Measurements from ENCODE around the gene NNMT.

The NNMT gene

GRCh38 chr11:114284914-114285313 lies 11.3 kb upstream of the NNMT start:
- DNase-seq (ENCODE audit: low read depth), result no peak

- peak; percentile 56 for DNase-seq (ENCODE audit: low read depth)
Observed at GRCh38 chr11:114285599-114285998, 10.6 kb upstream of the NNMT start.

- DNase-seq (ENCODE audit: low read depth), result no peak
Observed at GRCh38 chr11:114286229-114286628, 10.0 kb upstream of the NNMT start.

GRCh38 chr11:114287154-114287553 lies 9.0 kb upstream of the NNMT start:
- no peak for DNase-seq (ENCODE audit: low read depth)

GRCh38 chr11:114288136-114288535 lies 8.1 kb upstream of the NNMT start:
- DNase-seq (ENCODE audit: low read depth), result no peak

- peak; percentile 64 for DNase-seq (ENCODE audit: low read depth)
Observed at GRCh38 chr11:114289779-114290178, 6.4 kb upstream of the NNMT start.

GRCh38 chr11:114290503-114291235 lies 5.5 kb upstream of the NNMT start:
- peak; percentile 82 for DNase-seq (ENCODE audit: low read depth)

GRCh38 chr11:114291381-114291780 lies 4.8 kb upstream of the NNMT start:
- DNase-seq (ENCODE audit: low read depth), result peak; percentile 98

- peak; percentile 90 for DNase-seq (ENCODE audit: low read depth)
Observed at GRCh38 chr11:114291842-114292680, 4.1 kb upstream of the NNMT start.

- no peak for DNase-seq (ENCODE audit: low read depth)
Observed at GRCh38 chr11:114293201-114293711, 2.9 kb upstream of the NNMT start.

GRCh38 chr11:114296605-114297372 lies 590 bp downstream of the NNMT start:
- DNase-seq (ENCODE audit: low read depth), result no peak

- peak; percentile 70 for DNase-seq (ENCODE audit: low read depth)
Observed at GRCh38 chr11:114297806-114298709, 1.9 kb downstream of the NNMT start.

- peak; percentile 70 for DNase-seq (ENCODE audit: low read depth)
Observed at GRCh38 chr11:114298710-114299109, 2.5 kb downstream of the NNMT start.

GRCh38 chr11:114301088-114301487 lies 4.9 kb downstream of the NNMT start:
- DNase-seq (ENCODE audit: low read depth), result no peak

GRCh38 chr11:114301927-114302326 lies 5.7 kb downstream of the NNMT start:
- no peak for DNase-seq (ENCODE audit: low read depth)

- peak; percentile 58 for DNase-seq (ENCODE audit: low read depth)
Observed at GRCh38 chr11:114302663-114303062, 6.5 kb downstream of the NNMT start.

GRCh38 chr11:114304065-114304464 lies 7.9 kb downstream of the NNMT start:
- no peak for DNase-seq (ENCODE audit: low read depth)

GRCh38 chr11:114304969-114305368 lies 8.8 kb downstream of the NNMT start:
- no peak for DNase-seq (ENCODE audit: low read depth)

GRCh38 chr11:114307524-114308203 lies 11.5 kb downstream of the NNMT start:
- DNase-seq (ENCODE audit: low read depth), result peak; percentile 93

GRCh38 chr11:114308689-114309089 lies 12.5 kb downstream of the NNMT start:
- DNase-seq (ENCODE audit: low read depth), result peak; percentile 80

GRCh38 chr11:114309517-114309916 lies 13.3 kb downstream of the NNMT start:
- DNase-seq (ENCODE audit: low read depth), result peak; percentile 45
